ENCODE results near the gene FAM83B. TPM values are rescaled to one million over a fixed set of nuclear protein-coding genes. Genes with fewer than 3 reads are reported as not detected.

The FAM83B gene
- total RNA-seq, 1 donor from 2014 or later, result not detected

DNA sequence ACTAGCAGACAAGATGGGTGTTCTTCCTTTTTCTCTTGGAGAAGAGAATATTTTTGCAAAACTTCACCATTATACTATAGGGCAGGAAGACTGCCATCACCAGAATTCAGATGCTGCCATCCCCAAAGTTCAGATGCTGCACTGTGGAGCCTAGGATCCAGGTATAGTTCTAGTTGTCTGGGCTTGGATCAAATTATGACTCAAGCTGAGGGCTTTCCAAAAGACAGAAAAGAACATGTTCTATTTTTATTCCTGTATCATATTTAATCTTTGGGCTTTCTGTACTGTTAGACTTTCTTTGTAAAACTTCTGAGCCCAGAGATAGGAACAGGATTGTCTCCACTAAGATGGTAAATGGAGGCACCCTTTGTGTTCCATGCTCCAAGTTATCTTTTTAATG, 22.0 kb downstream of the FAM83B start:
- H3K4me1 Mint-ChIP-seq (ENCODE audit: low read depth, unreplicated experiment), result no peaks in the 10 kb centered on the region
- no peaks in the 10 kb centered on the region for H3K36me3 Mint-ChIP-seq (ENCODE audit: unreplicated experiment)
- no peaks in the 10 kb centered on the region for H3K27me3 Mint-ChIP-seq (ENCODE audit: unreplicated experiment)
- H3K9me3 Mint-ChIP-seq (ENCODE audit: unreplicated experiment), result no peaks in the 10 kb centered on the region
- H3K27ac Mint-ChIP-seq (ENCODE audit: unreplicated experiment), result no peak overlapping the region
- TF ChIP-seq, protein P1, sequence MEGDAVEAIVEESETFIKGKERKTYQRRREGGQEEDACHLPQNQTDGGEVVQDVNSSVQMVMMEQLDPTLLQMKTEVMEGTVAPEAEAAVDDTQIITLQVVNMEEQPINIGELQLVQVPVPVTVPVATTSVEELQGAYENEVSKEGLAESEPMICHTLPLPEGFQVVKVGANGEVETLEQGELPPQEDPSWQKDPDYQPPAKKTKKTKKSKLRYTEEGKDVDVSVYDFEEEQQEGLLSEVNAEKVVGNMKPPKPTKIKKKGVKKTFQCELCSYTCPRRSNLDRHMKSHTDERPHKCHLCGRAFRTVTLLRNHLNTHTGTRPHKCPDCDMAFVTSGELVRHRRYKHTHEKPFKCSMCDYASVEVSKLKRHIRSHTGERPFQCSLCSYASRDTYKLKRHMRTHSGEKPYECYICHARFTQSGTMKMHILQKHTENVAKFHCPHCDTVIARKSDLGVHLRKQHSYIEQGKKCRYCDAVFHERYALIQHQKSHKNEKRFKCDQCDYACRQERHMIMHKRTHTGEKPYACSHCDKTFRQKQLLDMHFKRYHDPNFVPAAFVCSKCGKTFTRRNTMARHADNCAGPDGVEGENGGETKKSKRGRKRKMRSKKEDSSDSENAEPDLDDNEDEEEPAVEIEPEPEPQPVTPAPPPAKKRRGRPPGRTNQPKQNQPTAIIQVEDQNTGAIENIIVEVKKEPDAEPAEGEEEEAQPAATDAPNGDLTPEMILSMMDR (IDR thresholded peaks at IDR 0.05; ENCODE audit: partially characterized antibody, unreplicated experiment), result no peak
- DNase-seq, result no peak
- no peak overlapping the region for H3K4me3 Mint-ChIP-seq (ENCODE audit: unreplicated experiment)

DNA sequence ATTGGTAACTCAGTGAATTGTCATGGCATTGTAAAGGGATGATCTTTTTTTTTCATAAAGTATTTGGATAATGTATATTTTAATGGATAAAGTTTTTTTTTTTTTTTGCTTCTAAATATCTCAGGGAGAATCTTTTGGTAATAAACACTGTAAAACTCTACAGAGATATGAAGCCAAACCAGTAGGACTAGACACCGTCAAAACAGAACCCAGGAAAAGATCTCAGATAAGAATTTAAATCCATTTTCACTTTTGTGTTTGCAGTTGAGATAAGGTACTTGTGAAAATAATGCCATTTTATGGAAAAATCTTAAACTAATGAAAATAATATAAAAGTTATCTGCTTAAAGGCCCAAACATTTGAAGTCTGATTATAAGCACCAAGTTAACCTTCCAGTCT, 27.0 kb downstream of the FAM83B start:
- Mint-ChIP-seq H3K4me3 (ENCODE audit: unreplicated experiment) (no peak overlapping the region), H3K27ac (ENCODE audit: unreplicated experiment) (no peak overlapping the region), H3K4me1 (ENCODE audit: low read depth, unreplicated experiment) (no peaks in the 10 kb centered on the region), H3K36me3 (ENCODE audit: unreplicated experiment) (no peaks in the 10 kb centered on the region), H3K9me3 (ENCODE audit: unreplicated experiment) (no peaks in the 10 kb centered on the region), H3K27me3 (ENCODE audit: unreplicated experiment) (no peaks in the 10 kb centered on the region)
- TF ChIP-seq, protein P1 (IDR thresholded peaks at IDR 0.05; ENCODE audit: partially characterized antibody, unreplicated experiment), result no peak
- DNase-seq, result no peak

DNA sequence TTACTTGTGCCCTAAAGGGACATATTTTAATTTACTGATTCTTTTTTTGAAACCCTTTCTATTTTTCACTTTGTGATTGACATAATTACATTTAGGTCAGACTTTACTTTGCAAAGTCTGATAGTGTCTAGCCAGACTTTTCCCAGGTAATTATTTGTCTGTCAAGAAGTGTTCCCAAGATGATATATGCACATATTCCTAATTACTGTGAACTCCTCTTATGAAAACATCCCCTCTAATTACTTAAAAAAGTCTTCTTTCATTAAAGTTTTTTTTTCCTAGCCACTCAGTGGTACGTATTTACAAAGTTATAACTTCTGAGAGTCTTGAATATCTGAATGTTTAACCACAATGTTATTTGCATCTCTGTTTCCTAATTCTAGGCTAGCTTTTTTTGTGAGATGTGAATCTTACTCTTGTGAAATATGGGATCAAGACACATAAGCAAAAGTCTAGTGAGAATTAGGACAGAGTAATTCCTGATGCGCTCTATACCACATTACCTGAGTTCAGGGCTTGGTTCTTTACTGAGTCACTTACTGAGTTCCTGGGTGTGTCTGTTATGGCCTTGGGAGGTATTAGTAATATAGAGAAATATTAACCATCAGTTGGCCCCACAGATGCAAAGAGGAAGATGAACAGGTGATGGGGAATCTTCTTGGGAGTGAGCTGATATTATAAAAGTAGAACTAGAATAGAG, 27.9 kb downstream of the FAM83B start:
- Mint-ChIP-seq H3K4me1 (ENCODE audit: low read depth, unreplicated experiment) (no peaks in the 10 kb centered on the region), H3K9me3 (ENCODE audit: unreplicated experiment) (no peaks in the 10 kb centered on the region), H3K27me3 (ENCODE audit: unreplicated experiment) (no peaks in the 10 kb centered on the region), H3K27ac (ENCODE audit: unreplicated experiment) (no peak overlapping the region), H3K36me3 (ENCODE audit: unreplicated experiment) (no peaks in the 10 kb centered on the region), H3K4me3 (ENCODE audit: unreplicated experiment) (no peak overlapping the region)
- TF ChIP-seq, protein P1 (IDR thresholded peaks at IDR 0.05; ENCODE audit: partially characterized antibody, unreplicated experiment), result no peak
- no peak for DNase-seq

DNA sequence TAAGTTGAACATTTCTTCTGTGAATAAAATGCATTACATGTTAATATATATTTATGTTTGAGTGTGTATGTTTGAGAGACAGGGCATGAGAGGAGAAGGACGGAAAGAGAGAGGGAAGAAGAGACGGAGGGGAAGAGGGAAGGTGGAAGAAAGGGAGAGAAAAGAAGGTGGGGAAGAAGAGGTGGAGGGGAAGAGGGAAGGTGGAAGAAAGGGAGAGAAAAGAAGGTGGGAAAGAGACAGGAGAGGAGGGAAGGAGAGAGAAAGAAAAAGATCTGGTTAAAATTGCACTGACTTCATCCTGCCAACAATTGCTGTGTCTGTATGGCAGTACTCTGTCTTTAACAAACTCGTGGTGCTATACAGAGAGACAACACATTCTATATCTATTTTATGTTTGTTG, 29.0 kb downstream of the FAM83B start:
- H3K4me3 Mint-ChIP-seq (ENCODE audit: unreplicated experiment), result no peak overlapping the region

DNA sequence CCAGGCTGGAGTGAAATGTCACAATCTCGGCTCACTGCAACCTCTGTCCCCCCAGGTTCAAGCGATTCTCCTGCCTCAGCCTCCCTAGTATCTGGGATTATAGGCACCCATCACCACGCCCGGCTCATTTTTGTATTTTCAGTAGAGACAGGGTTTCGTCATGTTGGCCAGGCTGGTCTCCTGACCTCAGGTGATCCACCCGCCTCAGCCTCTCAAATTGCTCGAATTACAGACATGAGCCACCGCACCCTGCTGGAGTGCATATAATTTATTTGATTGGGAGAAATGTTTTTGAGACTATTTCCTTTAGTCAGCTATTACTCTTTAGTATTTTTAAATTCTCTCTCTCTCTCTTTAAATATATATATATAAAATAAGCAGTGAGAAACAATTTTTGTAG, 29.8 kb downstream of the FAM83B start:
- DNase-seq, result no peak
- H3K4me1 Mint-ChIP-seq (ENCODE audit: low read depth, unreplicated experiment), result no peaks in the 10 kb centered on the region
- H3K4me3 Mint-ChIP-seq (ENCODE audit: unreplicated experiment), result no peak overlapping the region
- H3K36me3 Mint-ChIP-seq (ENCODE audit: unreplicated experiment), result no peaks in the 10 kb centered on the region
- no peaks in the 10 kb centered on the region for H3K27me3 Mint-ChIP-seq (ENCODE audit: unreplicated experiment)
- H3K9me3 Mint-ChIP-seq (ENCODE audit: unreplicated experiment), result no peaks in the 10 kb centered on the region
- H3K27ac Mint-ChIP-seq (ENCODE audit: unreplicated experiment), result no peak overlapping the region
- TF ChIP-seq, protein P1 (IDR thresholded peaks at IDR 0.05; ENCODE audit: partially characterized antibody, unreplicated experiment), result no peak

More for the DNA sequence above, 29.0 kb downstream of the FAM83B start:
- H3K9me3 Mint-ChIP-seq (ENCODE audit: unreplicated experiment), result no peaks in the 10 kb centered on the region
- no peaks in the 10 kb centered on the region for H3K4me1 Mint-ChIP-seq (ENCODE audit: low read depth, unreplicated experiment)
- TF ChIP-seq, protein P1 (IDR thresholded peaks at IDR 0.05; ENCODE audit: partially characterized antibody, unreplicated experiment), result no peak
- DNase-seq, result no peak
- H3K27ac Mint-ChIP-seq (ENCODE audit: unreplicated experiment), result no peak overlapping the region
- H3K36me3 Mint-ChIP-seq (ENCODE audit: unreplicated experiment), result no peaks in the 10 kb centered on the region
- no peaks in the 10 kb centered on the region for H3K27me3 Mint-ChIP-seq (ENCODE audit: unreplicated experiment)
